Gastrocnemius medialis (tissue), 4 donors: ENCODE data around the gene DLX3.

Source experiments
- POLR2A ChIP-seq, 2 donors: fragments of 450-650 bp; IDR thresholded peaks; one replicate each; pipeline ENCODE4 v1.6.1; 2017; ENCODE audit warnings: antibody characterized with exemption in 2 of 2, mild to moderate bottlenecking in 2 of 2, moderate library complexity in 2 of 2
- TF ChIP-seq, protein P1 (sequence below), 5 experiments: fragments of 450-650 bp in 3 of 5; fragments of 200-600 bp in 2 of 5; sonication (generic) in 2 of 5; IDR thresholded peaks in 4 of 5; conservative IDR thresholded peaks in 1 of 5; 1 replicate in 4 of 5; 2 replicates in 1 of 5; pipeline ENCODE4 v1.5.1; 2016 to 2019; ENCODE audit warnings: antibody characterized with exemption in 5 of 5, mild to moderate bottlenecking in 3 of 5, moderate library complexity in 3 of 5

DNA sequence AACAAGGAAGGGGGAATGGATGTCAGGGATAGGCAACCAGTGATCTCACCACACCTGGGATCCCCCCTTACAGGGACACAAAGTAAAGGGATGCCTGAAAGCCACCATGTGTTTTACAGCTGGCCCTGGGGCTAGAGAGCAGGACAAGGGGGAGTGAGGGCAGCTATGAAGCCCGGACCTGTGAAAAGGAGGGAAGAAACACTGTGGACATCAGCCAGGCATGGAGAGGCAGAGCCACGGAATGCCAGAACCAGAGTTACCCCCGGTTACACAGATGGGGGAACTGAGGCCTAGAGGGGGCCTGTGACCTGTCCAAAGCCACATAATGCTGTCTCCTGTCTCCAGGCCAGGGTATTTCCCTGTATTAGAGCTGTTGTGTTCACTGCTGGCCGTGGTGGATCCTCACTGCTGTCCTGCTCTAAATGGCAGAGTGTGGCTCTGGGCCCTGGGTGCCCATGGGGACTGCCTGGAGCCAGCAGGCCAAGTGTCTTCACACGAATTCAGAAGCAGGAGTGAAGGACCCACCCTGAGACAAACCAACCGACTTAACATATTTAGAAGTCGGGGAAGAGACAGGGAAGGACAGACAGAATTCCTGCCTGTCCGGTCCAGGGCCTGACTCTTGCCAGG is 31.1 kb upstream of the DLX3 start:
- TF ChIP-seq, protein P1, sequence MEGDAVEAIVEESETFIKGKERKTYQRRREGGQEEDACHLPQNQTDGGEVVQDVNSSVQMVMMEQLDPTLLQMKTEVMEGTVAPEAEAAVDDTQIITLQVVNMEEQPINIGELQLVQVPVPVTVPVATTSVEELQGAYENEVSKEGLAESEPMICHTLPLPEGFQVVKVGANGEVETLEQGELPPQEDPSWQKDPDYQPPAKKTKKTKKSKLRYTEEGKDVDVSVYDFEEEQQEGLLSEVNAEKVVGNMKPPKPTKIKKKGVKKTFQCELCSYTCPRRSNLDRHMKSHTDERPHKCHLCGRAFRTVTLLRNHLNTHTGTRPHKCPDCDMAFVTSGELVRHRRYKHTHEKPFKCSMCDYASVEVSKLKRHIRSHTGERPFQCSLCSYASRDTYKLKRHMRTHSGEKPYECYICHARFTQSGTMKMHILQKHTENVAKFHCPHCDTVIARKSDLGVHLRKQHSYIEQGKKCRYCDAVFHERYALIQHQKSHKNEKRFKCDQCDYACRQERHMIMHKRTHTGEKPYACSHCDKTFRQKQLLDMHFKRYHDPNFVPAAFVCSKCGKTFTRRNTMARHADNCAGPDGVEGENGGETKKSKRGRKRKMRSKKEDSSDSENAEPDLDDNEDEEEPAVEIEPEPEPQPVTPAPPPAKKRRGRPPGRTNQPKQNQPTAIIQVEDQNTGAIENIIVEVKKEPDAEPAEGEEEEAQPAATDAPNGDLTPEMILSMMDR (IDR thresholded peaks at IDR 0.05 in 4 of 5, conservative IDR thresholded peaks at IDR 0.05 in 1 of 5) = no peak
- no peak for TF ChIP-seq POLR2A (IDR thresholded peaks at IDR 0.05)
